K562 (cell line): ENCODE measurements around the gene CYFIP2. TPM values are rescaled to one million over a fixed set of nuclear protein-coding genes. Genes with fewer than 3 reads are reported as not detected.

ENCODE experiments used
- ATAC-seq: fragments of 200-7000 bp; cut with Tn5 transposase; 3 replicates; pipeline ENCODE4 v1.9.1; 2020; ENCODE audit warnings: moderate library complexity
- BruUV-seq: library from RNA; stranded (reverse); fragments of 400-500 nt; replicated peaks from 2 replicates; lab custom pipeline; 2021; lab: Mats Ljungman, UMichigan
- CTCF ChIA-PET: fragments of 300-600 bp; formaldehyde crosslinking; extraction: SDS; loops from one replicate; lab custom pipeline; 2021; ENCODE audit warnings: low intra/inter-chr PET ratio; lab: Yijun Ruan, JAX
- POLR2A ChIA-PET: fragments of 300-600, 350-650 bp; sonication (Branson Sonifier 250); formaldehyde crosslinking; extraction: SDS; loops from one replicate; lab custom pipeline; 2021; ENCODE audit warnings: antibody characterized with exemption, inconsistent platforms; lab: Yijun Ruan, JAX
- DNase-seq, 4 experiments: peaks; one replicate each; pipeline versions ENCODE4 v3.0.0 to v3.0.0-alpha.2; 2011 to 2018; ENCODE audit warnings: low spot score in 3 of 4, mixed read lengths in 3 of 4; ENCODE audit errors: extremely low read depth in 1 of 4
- FAIRE-seq: peaks from 2 replicates; lab custom pipeline; 2011; peaks lifted over from hg19 to GRCh38; lab: Jason Lieb, UNC
- H2AFZ ChIP-seq: 2 replicates; pipeline ENCODE4 v1.6.0; 2011; ENCODE audit warnings: low read depth, low read length, control low read depth, inconsistent platforms
- H3K27ac ChIP-seq: fragments of 200-600 bp; 3 replicates; pipeline ENCODE4 v1.8.0; 2011; ENCODE audit warnings: low read depth, mild to moderate bottlenecking, control low read depth, inconsistent platforms, low read length, moderate library complexity, mixed read lengths; ENCODE audit errors: extremely low read depth
- H3K27me3 ChIP-seq, 2 experiments: fragments of 300-600 bp in 1 of 2; 2 replicates in 1 of 2; 3 replicates in 1 of 2; pipeline versions ENCODE4 v1.6.0 to v1.8.0; 2011; ENCODE audit warnings: inconsistent platforms in 2 of 2, low read length in 2 of 2, mild to moderate bottlenecking in 1 of 2, mixed read lengths in 1 of 2, moderate library complexity in 1 of 2; ENCODE audit not compliant: control insufficient read depth in 2 of 2, insufficient read depth in 2 of 2
- H3K36me3 ChIP-seq: fragments of 300-600 bp; 3 replicates; pipeline ENCODE4 v1.8.0; 2011; ENCODE audit warnings: mild to moderate bottlenecking, low read length, inconsistent platforms; ENCODE audit not compliant: control insufficient read depth, insufficient read depth
- H3K4me1 ChIP-seq, 2 experiments: fragments of 200-600 bp in 1 of 2; replicated peaks in 1 of 2; 2 replicates in 1 of 2; 3 replicates in 1 of 2; pipeline versions ENCODE4 v1.5.1 to v1.8.0; 2011; ENCODE audit warnings: inconsistent platforms in 2 of 2, low read length in 2 of 2, mild to moderate bottlenecking in 1 of 2, mixed read lengths in 1 of 2, moderate library complexity in 1 of 2; ENCODE audit not compliant: control insufficient read depth in 2 of 2, insufficient read depth in 2 of 2
- H3K4me2 ChIP-seq: 2 replicates; pipeline ENCODE4 v1.6.1; 2011; ENCODE audit warnings: low read length, control low read depth, inconsistent platforms, mixed read lengths; ENCODE audit not compliant: insufficient read depth
- H3K4me3 ChIP-seq: fragments of 200-600 bp; sonication (generic), shearing (Covaris generic); 2 replicates; pipeline ENCODE4 v1.5.1; 2016; ENCODE audit warnings: control low read depth, inconsistent platforms
- H3K79me2 ChIP-seq: fragments of 200-600 bp; 3 replicates; pipeline ENCODE4 v1.8.0; 2011; ENCODE audit warnings: low read length, inconsistent platforms; ENCODE audit not compliant: control insufficient read depth, insufficient read depth
- H3K9ac ChIP-seq, 2 experiments: 2 replicates each; pipeline versions ENCODE4 v1.6.0 to v1.6.1; 2011; ENCODE audit warnings: low read depth in 2 of 2, low read length in 2 of 2, control low read depth in 1 of 2, inconsistent platforms in 1 of 2, mild to moderate bottlenecking in 1 of 2, mixed read lengths in 1 of 2; ENCODE audit not compliant: insufficient read depth in 1 of 2
- H3K9me1 ChIP-seq: one replicate; pipeline ENCODE4 v1.6.0; 2011; ENCODE audit warnings: inconsistent platforms, mild to moderate bottlenecking, low read length, moderate library complexity; ENCODE audit not compliant: control insufficient read depth, insufficient read depth
- H3K9me3 ChIP-seq: replicated peaks from 2 replicates; pipeline ENCODE4 v1.5.1; 2011; ENCODE audit warnings: low read depth, low read length, inconsistent platforms; ENCODE audit not compliant: control insufficient read depth, insufficient read depth
- H4K20me1 ChIP-seq: replicated peaks from 2 replicates; pipeline ENCODE4 v1.6.1; 2011; ENCODE audit warnings: low read length, inconsistent platforms, mixed read lengths; ENCODE audit not compliant: control insufficient read depth, insufficient read depth
- CREB1 ChIP-seq, 2 experiments: sonication (generic) in 1 of 2; formaldehyde crosslinking in 1 of 2; IDR thresholded peaks; 2 replicates each; pipeline versions ENCODE4 v1.6.1 to v1.8.0; 2012 to 2022; ENCODE audit warnings: inconsistent platforms in 1 of 2, mild to moderate bottlenecking in 1 of 2, missing genetic modification reagents in 1 of 2, moderate library complexity in 1 of 2
- DDX20 ChIP-seq: fragments of 450-650 bp; IDR thresholded peaks from 2 replicates; pipeline ENCODE4 v1.6.1; 2016; ENCODE audit warnings: missing genetic modification characterization, low read depth, mild to moderate bottlenecking, missing compliant biosample characterization, moderate library complexity
- FOXK2 ChIP-seq, 2 experiments: fragments of 450-650 bp; IDR thresholded peaks in 1 of 2; conservative IDR thresholded peaks in 1 of 2; 2 replicates each; pipeline ENCODE4 v1.6.1; 2016; ENCODE audit warnings: low read depth in 2 of 2, mild to moderate bottlenecking in 1 of 2
- HNRNPH1 ChIP-seq: fragments of 200-400 bp; formaldehyde crosslinking; optimal IDR thresholded peaks from 2 replicates; pipeline ENCODE3; 2017; ENCODE audit warnings: low read depth, mild to moderate bottlenecking, low read length, moderate library complexity
- NR0B1 ChIP-seq: fragments of 450-650 bp; IDR thresholded peaks from one replicate; pipeline ENCODE4 v1.6.1; 2018; ENCODE audit warnings: mild to moderate bottlenecking, moderate library complexity; ENCODE audit not compliant: partially characterized antibody
- SMARCA5 ChIP-seq: fragments of 450-650 bp; IDR thresholded peaks from 2 replicates; pipeline ENCODE4 v1.6.1; 2016
- XRCC3 ChIP-seq: fragments of 450-650 bp; IDR thresholded peaks from 2 replicates; pipeline ENCODE4 v1.6.1; 2017; ENCODE audit warnings: mild to moderate bottlenecking, moderate library complexity
- ZBTB43 ChIP-seq: sonication (generic); formaldehyde crosslinking; IDR thresholded peaks from 2 replicates; pipeline ENCODE4 v1.8.0; 2023; ENCODE audit warnings: mild to moderate bottlenecking, missing genetic modification reagents
- WGBS: fragments of 100-300 bp; shearing (Covaris generic); methylation state at CpG from one replicate; pipeline ENCODE4 v1.1.6; 2016; ENCODE audit warnings: low coverage, mixed read lengths; ENCODE audit not compliant: insufficient coverage; ENCODE audit errors: missing lambda C conversion rate; 5-methylcytosine and 5-hydroxymethylcytosine counted together
- in situ Hi-C: fragments of 300-500 bp; cut with MboI; formaldehyde crosslinking; loops from 4 replicates; pipeline ENCODE4 v1.15.0; 2018; ENCODE audit warnings: inconsistent platforms, mixed read lengths
- intact Hi-C: fragments of 100-400 bp; cut with micrococcal nuclease; formaldehyde crosslinking; loops from 2 replicates; pipeline ENCODE4 v1.14.2; 2022
- polyA plus RNA-seq, 8 experiments: library from polyadenylated mRNA; depleted of rRNA in 4 of 8; stranded (reverse) in 5 of 8; unstranded in 3 of 8; fragments of >200 nt; fragmentation: Nextera tagmentation in 2 of 8; fragmentation: Illumina TruSeq in 1 of 8; extraction: Ambion mirVana in 2 of 8; extraction: Trizol in 1 of 8; gene quantifications; 2 replicates each; pipeline versions ENCODE4 v1.2.1 to v1.2.3, GENCODE V29; 2011 to 2014; ENCODE audit warnings: inconsistent platforms in 1 of 8, missing spikeins in 1 of 8
- total RNA-seq, 7 experiments: library from RNA; depleted of rRNA in 6 of 7; stranded (reverse); fragments of >200 nt in 6 of 7; fragmentation: Illumina TruSeq in 2 of 7; extraction: Trizol in 2 of 7; gene quantifications; 2 replicates each; pipeline versions ENCODE4 v1.2.1 to v1.2.3, GENCODE V29; 2011 to 2021; ENCODE audit warnings: low replicate concordance in 1 of 7

Gene CYFIP2
- total and polyA plus RNA-seq, 9 of the 15 experiments (the other 6 are each of a cell fraction or from before 2014, with no cell fraction given): 0.76 to 2.9 (median 1.4) TPM; not detected in 1

GRCh38 chr5:157336423-157336744 lies 70.5 kb downstream of the CYFIP2 start:
- FAIRE-seq (no peak), ATAC-seq (no peak), DNase-seq (no peak)
- Histone ChIP-seq H3K9ac (no peak overlapping the region), H3K27ac (no peak overlapping the region), H3K79me2 (no peaks in the 10 kb centered on the region), H3K9me1 (no peaks in the 10 kb centered on the region), H3K4me1 (no peaks in the 10 kb centered on the region), H4K20me1 (no peaks in the 10 kb centered on the region), H3K4me2 (no peak overlapping the region), H3K9me3 (no peaks in the 10 kb centered on the region; the same call in 1 of the 2 replicates), H3K36me3 (no peaks in the 10 kb centered on the region), H3K27me3 (peaks cover 8 to 32% of the 10 kb centered on the region in 2 experiments), H3K4me3 (no peak overlapping the region), H2AFZ (no peak overlapping the region)
- no TSS peak for BruUV-seq
- intact Hi-C loops: no loop called here
- no peak for TF ChIP-seq NR0B1
- POLR2A ChIA-PET: interaction anchor here (0.6 to 0.8 kb wide), 2 partner anchors 70 to 523 kb away, joined by 3 read pairs; partner anchors contain the start of gene CLINT1
- CTCF ChIA-PET: no interaction called here
- in situ Hi-C loops: no loop called here
- WGBS: 2% methylated on average over 3 of the region's 3 CpGs

GRCh38 chr5:157339409-157339808 lies 73.5 kb downstream of the CYFIP2 start:
- in situ Hi-C loops (no loop called here), intact Hi-C loops (no loop called here)
- H3K9me1 ChIP-seq: no peaks in the 10 kb centered on the region
- H3K27me3 ChIP-seq: peaks cover 9 to 28% of the 10 kb centered on the region in 2 experiments
- POLR2A ChIA-PET: interaction anchor here (0.9 kb wide), 1 partner anchor 15 kb away, joined by 3 read pairs; no protein-coding TSS in a partner anchor
- BruUV-seq: no TSS peak
- 0 out of 2 replicates have a peak, but pooled peaks cover 4% of the 10 kb centered on the region for H4K20me1 ChIP-seq
- ATAC-seq: no peak
- H3K4me3 ChIP-seq: no peak overlapping the region
- TF ChIP-seq ZBTB43 (CRISPR knock-in tag) (no peak), SMARCA5 (no peak), FOXK2 (conservative IDR thresholded peaks at IDR 0.05 in 1 of 2, IDR thresholded peaks at IDR 0.05 in 1 of 2; ENCODE audit: low read depth in 2 of 2) (no peak), HNRNPH1 (no peak), XRCC3 (no peak), CREB1 (IDR thresholded peaks at IDR 0.05) (no peak), CREB1 (CRISPR knock-in tag; IDR thresholded peaks at IDR 0.05) (no peak), DDX20 (tag) (no peak)
- no peaks in the 10 kb centered on the region for H3K36me3 ChIP-seq
- CTCF ChIA-PET: interaction anchor here (0.5 kb wide), 1 partner anchor 138 kb away, joined by 3 read pairs; no protein-coding TSS in a partner anchor
- no peak overlapping the region for H2AFZ ChIP-seq
- H3K9ac ChIP-seq: no peak overlapping the region
- no peak overlapping the region for H3K4me2 ChIP-seq
- no peaks in the 10 kb centered on the region for H3K79me2 ChIP-seq
- no peak overlapping the region for H3K27ac ChIP-seq
- no peaks in the 10 kb centered on the region; the same call in 1 of the 2 replicates for H3K9me3 ChIP-seq
- H3K4me1 ChIP-seq: no peaks in the 10 kb centered on the region
- no peak for DNase-seq
- FAIRE-seq: no peak
- 0% methylated on average over 1 of the region's 1 CpG for WGBS
